RWPE2 (cell line): ENCODE results near the gene UTP20.

ENCODE experiments used
- ATAC-seq: fragments of 200-7000 bp; cut with Tn5 transposase; 3 replicates; pipeline ENCODE4 v1.9.1; 2021; ENCODE audit warnings: low read depth
- DNase-seq: peaks from one replicate; pipeline ENCODE4 v3.0.0-alpha.2; 2020; ENCODE audit warnings: low spot score
- H3K27ac ChIP-seq: fragments of 450-650 bp; 2 replicates; pipeline ENCODE4 v1.5.1; 2017; ENCODE audit warnings: mild to moderate bottlenecking; ENCODE audit not compliant: poor library complexity, severe bottlenecking
- H3K27me3 ChIP-seq: fragments of 250-450 bp; sonication (Bioruptor Pico); 2 replicates; pipeline ENCODE4 v1.5.1; 2021; ENCODE audit warnings: mild to moderate bottlenecking, moderate library complexity; ENCODE audit not compliant: insufficient read depth, poor library complexity, severe bottlenecking
- H3K36me3 ChIP-seq: fragments of 250-450 bp; sonication (Bioruptor Pico); 2 replicates; pipeline ENCODE4 v1.5.1; 2020; ENCODE audit warnings: low read depth, mild to moderate bottlenecking, moderate library complexity
- H3K4me1 ChIP-seq: fragments of 250-450 bp; sonication (Bioruptor Pico); 2 replicates; pipeline ENCODE4 v1.5.1; 2021; ENCODE audit warnings: mild to moderate bottlenecking, moderate library complexity; ENCODE audit not compliant: insufficient read depth, poor library complexity, severe bottlenecking
- H3K4me3 ChIP-seq: fragments of 250-450 bp; sonication (Bioruptor Pico); 2 replicates; pipeline ENCODE4 v1.5.1; 2021; ENCODE audit warnings: mild to moderate bottlenecking, moderate library complexity; ENCODE audit not compliant: severe bottlenecking
- H3K9me3 ChIP-seq: fragments of 250-450 bp; sonication (Bioruptor Pico); 2 replicates; pipeline ENCODE4 v1.5.1; 2021; ENCODE audit warnings: mild to moderate bottlenecking, moderate library complexity; ENCODE audit not compliant: severe bottlenecking
- TF ChIP-seq, protein P1 (sequence below): fragments of 450-650 bp; IDR thresholded peaks from one replicate; pipeline ENCODE4 v1.5.1; 2017; ENCODE audit warnings: mild to moderate bottlenecking, moderate library complexity; ENCODE audit not compliant: poor library complexity, severe bottlenecking

UTP20 gene

GRCh38 chr12:101238800-101239329, 41.0 kb upstream of the UTP20 start:
- TF ChIP-seq, protein P1, sequence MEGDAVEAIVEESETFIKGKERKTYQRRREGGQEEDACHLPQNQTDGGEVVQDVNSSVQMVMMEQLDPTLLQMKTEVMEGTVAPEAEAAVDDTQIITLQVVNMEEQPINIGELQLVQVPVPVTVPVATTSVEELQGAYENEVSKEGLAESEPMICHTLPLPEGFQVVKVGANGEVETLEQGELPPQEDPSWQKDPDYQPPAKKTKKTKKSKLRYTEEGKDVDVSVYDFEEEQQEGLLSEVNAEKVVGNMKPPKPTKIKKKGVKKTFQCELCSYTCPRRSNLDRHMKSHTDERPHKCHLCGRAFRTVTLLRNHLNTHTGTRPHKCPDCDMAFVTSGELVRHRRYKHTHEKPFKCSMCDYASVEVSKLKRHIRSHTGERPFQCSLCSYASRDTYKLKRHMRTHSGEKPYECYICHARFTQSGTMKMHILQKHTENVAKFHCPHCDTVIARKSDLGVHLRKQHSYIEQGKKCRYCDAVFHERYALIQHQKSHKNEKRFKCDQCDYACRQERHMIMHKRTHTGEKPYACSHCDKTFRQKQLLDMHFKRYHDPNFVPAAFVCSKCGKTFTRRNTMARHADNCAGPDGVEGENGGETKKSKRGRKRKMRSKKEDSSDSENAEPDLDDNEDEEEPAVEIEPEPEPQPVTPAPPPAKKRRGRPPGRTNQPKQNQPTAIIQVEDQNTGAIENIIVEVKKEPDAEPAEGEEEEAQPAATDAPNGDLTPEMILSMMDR: no peak
- no peak for DNase-seq
- Histone ChIP-seq H3K9me3 (peaks cover 2% of the 10 kb centered on the region), H3K36me3 (no peaks in the 10 kb centered on the region), H3K27me3 (no peaks in the 10 kb centered on the region), H3K4me3 (no peak overlapping the region), H3K27ac (no peak overlapping the region), H3K4me1 (no peaks in the 10 kb centered on the region)
- no peak for ATAC-seq

- ATAC-seq: no peak
- no peak for DNase-seq
- TF ChIP-seq, protein P1: no peak
- Histone ChIP-seq H3K9me3 (peaks cover 2% of the 10 kb centered on the region), H3K4me3 (no peak overlapping the region), H3K27ac (no peak overlapping the region), H3K4me1 (no peaks in the 10 kb centered on the region), H3K36me3 (no peaks in the 10 kb centered on the region), H3K27me3 (no peaks in the 10 kb centered on the region)
These were observed 36.8 kb upstream of the UTP20 start for GRCh38 chr12:101243074-101243473.

GRCh38 chr12:101243616-101244015, 36.3 kb upstream of the UTP20 start:
- H3K27ac ChIP-seq: no peak overlapping the region
- DNase-seq (no peak), ATAC-seq (no peak)
- no peak overlapping the region for H3K4me3 ChIP-seq
- TF ChIP-seq, protein P1: no peak
- no peaks in the 10 kb centered on the region for H3K36me3 ChIP-seq
- H3K27me3 ChIP-seq: no peaks in the 10 kb centered on the region
- peaks cover 2% of the 10 kb centered on the region for H3K9me3 ChIP-seq
- no peaks in the 10 kb centered on the region for H3K4me1 ChIP-seq

GRCh38 chr12:101256266-101256665, 23.6 kb upstream of the UTP20 start:
- TF ChIP-seq, protein P1: no peak
- no peaks in the 10 kb centered on the region for H3K27me3 ChIP-seq
- no peak for ATAC-seq

DNA sequence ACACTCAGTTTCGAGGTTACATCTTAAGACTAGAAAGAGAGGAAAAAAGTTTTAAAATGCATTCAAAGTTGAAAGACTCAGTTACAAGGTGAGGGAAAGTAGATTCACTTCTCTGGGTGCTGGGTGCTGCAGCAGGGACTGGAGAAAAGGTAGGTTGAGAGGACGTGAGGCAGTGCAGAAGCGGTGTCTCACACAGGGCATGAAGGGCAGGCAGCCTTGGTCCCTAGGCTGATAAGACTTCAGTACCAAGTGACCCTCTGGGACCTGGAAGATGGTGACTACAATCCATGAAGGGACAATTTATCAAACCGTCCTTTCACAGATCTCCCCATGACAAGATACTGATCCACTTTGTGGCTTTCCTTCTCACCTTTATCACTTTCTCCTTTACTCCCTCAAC, 22.5 kb upstream of the UTP20 start:
- no peak for DNase-seq
- Histone ChIP-seq H3K4me1 (no peaks in the 10 kb centered on the region), H3K4me3 (no peak overlapping the region), H3K27ac (no peak overlapping the region), H3K9me3 (no peaks in the 10 kb centered on the region), H3K27me3 (no peaks in the 10 kb centered on the region), H3K36me3 (no peaks in the 10 kb centered on the region)
- no peak for ATAC-seq
- TF ChIP-seq, protein P1: no peak

More at GRCh38 chr12:101256266-101256665, 23.6 kb upstream of the UTP20 start:
- Histone ChIP-seq H3K4me3 (no peak overlapping the region), H3K36me3 (no peaks in the 10 kb centered on the region), H3K9me3 (no peaks in the 10 kb centered on the region), H3K4me1 (no peaks in the 10 kb centered on the region), H3K27ac (no peak overlapping the region)
- DNase-seq: no peak
